K562 (cell line): Measurements from ENCODE around the gene ZNF213. TPM values are rescaled to one million over a fixed set of nuclear protein-coding genes. Genes with fewer than 3 reads are reported as not detected.

Source experiments
- CTBP1 ChIP-seq: fragments of 450-650 bp; IDR thresholded peaks from 2 replicates; pipeline ENCODE4 v1.6.1; 2016; ENCODE audit warnings: borderline replicate concordance
- MCM7 ChIP-seq, 2 experiments: fragments of 450-650 bp; IDR thresholded peaks; 2 replicates each; pipeline ENCODE4 v1.6.1; 2016 to 2018
- NCOA2 ChIP-seq, 2 experiments: fragments of 450-650 bp; IDR thresholded peaks; 2 replicates each; pipeline ENCODE4 v1.6.1; 2018; ENCODE audit warnings: mild to moderate bottlenecking in 2 of 2, moderate library complexity in 1 of 2; ENCODE audit not compliant: partially characterized antibody in 2 of 2
- PPARD ChIP-seq: fragments of 250-450 bp; sonication (Bioruptor Pico); IDR thresholded peaks from 2 replicates; pipeline ENCODE4 v1.8.0; 2022; ENCODE audit warnings: inconsistent platforms, mild to moderate bottlenecking, moderate library complexity
- SETDB1 ChIP-seq: IDR thresholded peaks from one replicate; pipeline ENCODE4 v1.6.1; 2012; ENCODE audit warnings: low read length, control low read depth, inconsistent platforms
- SMAD4 ChIP-seq: fragments of 250-450 bp; sonication (Bioruptor Pico); conservative IDR thresholded peaks from 2 replicates; pipeline ENCODE4 v1.8.0; 2021; ENCODE audit warnings: inconsistent platforms, mild to moderate bottlenecking, moderate library complexity
- SNRNP70 ChIP-seq: fragments of 200-400 bp; formaldehyde crosslinking; optimal IDR thresholded peaks from 2 replicates; pipeline ENCODE3; 2017; ENCODE audit warnings: low read depth, low read length
- XRCC4 ChIP-seq: IDR thresholded peaks from one replicate; pipeline ENCODE4 v1.6.1; 2011; ENCODE audit not compliant: insufficient read depth, insufficient read length; ENCODE audit errors: extremely low read depth
- ZNF707 ChIP-seq: fragments of 250-450 bp; sonication (Bioruptor Pico); conservative IDR thresholded peaks from 2 replicates; pipeline ENCODE4 v1.8.0; 2022; ENCODE audit warnings: inconsistent platforms, mild to moderate bottlenecking, moderate library complexity
- polyA plus RNA-seq, 8 experiments: library from polyadenylated mRNA; depleted of rRNA in 4 of 8; stranded (reverse) in 5 of 8; unstranded in 3 of 8; fragments of >200 nt; fragmentation: Nextera tagmentation in 2 of 8; fragmentation: Illumina TruSeq in 1 of 8; extraction: Ambion mirVana in 2 of 8; extraction: Trizol in 1 of 8; gene quantifications; 2 replicates each; pipeline versions ENCODE4 v1.2.1 to v1.2.3, GENCODE V29; 2011 to 2014; ENCODE audit warnings: inconsistent platforms in 1 of 8, missing spikeins in 1 of 8
- total RNA-seq, 7 experiments: library from RNA; depleted of rRNA in 6 of 7; stranded (reverse); fragments of >200 nt in 6 of 7; fragmentation: Illumina TruSeq in 2 of 7; extraction: Trizol in 2 of 7; gene quantifications; 2 replicates each; pipeline versions ENCODE4 v1.2.1 to v1.2.3, GENCODE V29; 2011 to 2021; ENCODE audit warnings: low replicate concordance in 1 of 7
- TF ChIP-seq, protein P1 (sequence below), 2 experiments: fragments of 450-650 bp; formaldehyde crosslinking in 1 of 2; IDR thresholded peaks; 2 replicates each; pipeline versions ENCODE4 v1.4.0 to v1.6.1; 2014 to 2020; ENCODE audit warnings: mild to moderate bottlenecking in 2 of 2, borderline replicate concordance in 1 of 2, low read depth in 1 of 2
- TF ChIP-seq, protein P2 (sequence below), 3 experiments: fragments of 200-800 bp in 1 of 3; fragments of 250-450 bp in 1 of 3; fragments of 450-650 bp in 1 of 3; sonication (Bioruptor Pico) in 1 of 3; sonication (Bioruptor generic) in 1 of 3; formaldehyde crosslinking in 1 of 3; IDR thresholded peaks; 2 replicates each; pipeline versions ENCODE4 v1.6.1 to v1.8.0; 2016 to 2022; ENCODE audit warnings: mild to moderate bottlenecking in 2 of 3, missing genetic modification characterization in 2 of 3, missing compliant biosample characterization in 1 of 3, moderate library complexity in 1 of 3

Gene ZNF213
- total and polyA plus RNA-seq, 9 of the 15 experiments (the other 6 are each of a cell fraction or from before 2014, with no cell fraction given): 0.49 to 10.0 (median 1.8) TPM

DNA sequence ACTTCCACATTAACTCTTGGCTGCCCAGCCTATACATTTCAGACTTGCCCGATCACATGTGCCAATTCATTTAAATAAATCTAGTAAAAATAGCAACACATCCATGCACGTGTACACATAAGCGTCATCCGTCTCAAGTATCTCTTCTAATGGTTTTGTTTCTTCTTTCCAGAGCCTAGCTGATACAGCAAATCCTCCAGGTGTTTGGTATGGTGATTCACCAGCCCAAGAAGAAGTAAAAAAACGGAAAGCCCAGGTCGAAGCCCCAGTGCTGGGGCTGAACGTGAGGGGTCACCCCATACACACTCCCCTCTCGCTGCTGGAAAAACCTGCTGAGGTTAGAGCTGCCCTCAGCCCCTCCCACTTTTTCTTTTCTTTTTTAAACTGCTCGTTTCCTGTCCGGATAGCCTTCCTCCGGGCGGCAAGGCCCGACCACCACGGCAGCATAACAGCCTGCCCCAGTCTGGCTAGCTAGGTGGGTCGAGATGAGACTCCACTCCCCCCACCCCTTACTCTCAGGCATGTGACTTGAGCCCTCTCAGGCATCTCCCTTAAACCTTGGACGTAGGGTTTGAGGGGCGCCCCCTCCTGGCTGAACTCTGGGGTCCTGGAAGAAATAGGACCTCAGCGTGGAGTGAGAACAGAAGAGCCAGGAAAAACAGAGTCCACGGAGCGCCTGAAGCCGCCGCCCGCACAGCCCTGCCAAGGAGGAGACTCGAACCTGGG is 39.2 kb downstream of the ZNF213 start (continued):
- TF ChIP-seq NCOA2 (IDR thresholded peaks at IDR 0.05; ENCODE audit: partially characterized antibody in 2 of 2) (no peak), SETDB1 (no peak), MCM7 (IDR thresholded peaks at IDR 0.05) (no peak), SNRNP70 (no peak), CTBP1 (peak; percentile 49; the same call in 1 of the 2 replicates), XRCC4 (no peak), SMAD4 (CRISPR knock-in tag) (no peak), ZNF707 (CRISPR knock-in tag) (no peak), PPARD (CRISPR knock-in tag) (no peak)
- TF ChIP-seq, protein P1, sequence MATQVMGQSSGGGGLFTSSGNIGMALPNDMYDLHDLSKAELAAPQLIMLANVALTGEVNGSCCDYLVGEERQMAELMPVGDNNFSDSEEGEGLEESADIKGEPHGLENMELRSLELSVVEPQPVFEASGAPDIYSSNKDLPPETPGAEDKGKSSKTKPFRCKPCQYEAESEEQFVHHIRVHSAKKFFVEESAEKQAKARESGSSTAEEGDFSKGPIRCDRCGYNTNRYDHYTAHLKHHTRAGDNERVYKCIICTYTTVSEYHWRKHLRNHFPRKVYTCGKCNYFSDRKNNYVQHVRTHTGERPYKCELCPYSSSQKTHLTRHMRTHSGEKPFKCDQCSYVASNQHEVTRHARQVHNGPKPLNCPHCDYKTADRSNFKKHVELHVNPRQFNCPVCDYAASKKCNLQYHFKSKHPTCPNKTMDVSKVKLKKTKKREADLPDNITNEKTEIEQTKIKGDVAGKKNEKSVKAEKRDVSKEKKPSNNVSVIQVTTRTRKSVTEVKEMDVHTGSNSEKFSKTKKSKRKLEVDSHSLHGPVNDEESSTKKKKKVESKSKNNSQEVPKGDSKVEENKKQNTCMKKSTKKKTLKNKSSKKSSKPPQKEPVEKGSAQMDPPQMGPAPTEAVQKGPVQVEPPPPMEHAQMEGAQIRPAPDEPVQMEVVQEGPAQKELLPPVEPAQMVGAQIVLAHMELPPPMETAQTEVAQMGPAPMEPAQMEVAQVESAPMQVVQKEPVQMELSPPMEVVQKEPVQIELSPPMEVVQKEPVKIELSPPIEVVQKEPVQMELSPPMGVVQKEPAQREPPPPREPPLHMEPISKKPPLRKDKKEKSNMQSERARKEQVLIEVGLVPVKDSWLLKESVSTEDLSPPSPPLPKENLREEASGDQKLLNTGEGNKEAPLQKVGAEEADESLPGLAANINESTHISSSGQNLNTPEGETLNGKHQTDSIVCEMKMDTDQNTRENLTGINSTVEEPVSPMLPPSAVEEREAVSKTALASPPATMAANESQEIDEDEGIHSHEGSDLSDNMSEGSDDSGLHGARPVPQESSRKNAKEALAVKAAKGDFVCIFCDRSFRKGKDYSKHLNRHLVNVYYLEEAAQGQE (IDR thresholded peaks at IDR 0.05; ENCODE audit: borderline replicate concordance): peak; percentile 24; the same call in 1 of the 2 replicates
- TF ChIP-seq, protein P1 (CRISPR knock-in tag; IDR thresholded peaks at IDR 0.05; ENCODE audit: low read depth): no peak
- TF ChIP-seq, protein P2, sequence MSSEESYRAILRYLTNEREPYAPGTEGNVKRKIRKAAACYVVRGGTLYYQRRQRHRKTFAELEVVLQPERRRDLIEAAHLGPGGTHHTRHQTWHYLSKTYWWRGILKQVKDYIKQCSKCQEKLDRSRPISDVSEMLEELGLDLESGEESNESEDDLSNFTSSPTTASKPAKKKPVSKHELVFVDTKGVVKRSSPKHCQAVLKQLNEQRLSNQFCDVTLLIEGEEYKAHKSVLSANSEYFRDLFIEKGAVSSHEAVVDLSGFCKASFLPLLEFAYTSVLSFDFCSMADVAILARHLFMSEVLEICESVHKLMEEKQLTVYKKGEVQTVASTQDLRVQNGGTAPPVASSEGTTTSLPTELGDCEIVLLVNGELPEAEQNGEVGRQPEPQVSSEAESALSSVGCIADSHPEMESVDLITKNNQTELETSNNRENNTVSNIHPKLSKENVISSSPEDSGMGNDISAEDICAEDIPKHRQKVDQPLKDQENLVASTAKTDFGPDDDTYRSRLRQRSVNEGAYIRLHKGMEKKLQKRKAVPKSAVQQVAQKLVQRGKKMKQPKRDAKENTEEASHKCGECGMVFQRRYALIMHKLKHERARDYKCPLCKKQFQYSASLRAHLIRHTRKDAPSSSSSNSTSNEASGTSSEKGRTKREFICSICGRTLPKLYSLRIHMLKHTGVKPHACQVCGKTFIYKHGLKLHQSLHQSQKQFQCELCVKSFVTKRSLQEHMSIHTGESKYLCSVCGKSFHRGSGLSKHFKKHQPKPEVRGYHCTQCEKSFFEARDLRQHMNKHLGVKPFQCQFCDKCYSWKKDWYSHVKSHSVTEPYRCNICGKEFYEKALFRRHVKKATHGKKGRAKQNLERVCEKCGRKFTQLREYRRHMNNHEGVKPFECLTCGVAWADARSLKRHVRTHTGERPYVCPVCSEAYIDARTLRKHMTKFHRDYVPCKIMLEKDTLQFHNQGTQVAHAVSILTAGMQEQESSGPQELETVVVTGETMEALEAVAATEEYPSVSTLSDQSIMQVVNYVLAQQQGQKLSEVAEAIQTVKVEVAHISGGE (CRISPR knock-in tag; IDR thresholded peaks at IDR 0.05): no peak
